Gastrocnemius medialis (tissue), 4 donors: ENCODE measurements around the gene ABCA12. TPM values are rescaled to one million over a fixed set of nuclear protein-coding genes. Genes with fewer than 3 reads are reported as not detected.

Experiments used
- ATAC-seq, 2 donors: fragments of 150-250 bp; one replicate each; pipeline ENCODE4 v1.9.1; 2016
- DNase-seq, 2 donors: peaks; one replicate each; pipeline ENCODE4 v3.0.0-alpha.2; 2019
- H3K27ac ChIP-seq, 4 donors: fragments of 200-600 bp; sonication (generic); 1 replicate in 1 of 4; 2 replicates in 3 of 4; pipeline ENCODE4 v1.5.1; 2016 to 2018; ENCODE audit warnings: mild to moderate bottlenecking in 2 of 4, moderate library complexity in 1 of 4
- H3K27me3 ChIP-seq, 3 donors: fragments of 200-600 bp; sonication (generic) in 2 of 3; 1 replicate in 1 of 3; 2 replicates in 2 of 3; pipeline versions ENCODE4 v1.5.1 to v1.6.0; 2016 to 2019; ENCODE audit warnings: mild to moderate bottlenecking in 1 of 3, moderate library complexity in 1 of 3
- H3K36me3 ChIP-seq, 2 donors: fragments of 200-600 bp; sonication (generic) in 1 of 2; one replicate each; pipeline ENCODE4 v1.5.1; 2017 to 2018
- H3K4me1 ChIP-seq, 2 donors: fragments of 200-600 bp; sonication (generic) in 1 of 2; one replicate each; pipeline ENCODE4 v1.5.1; 2016 to 2017; ENCODE audit warnings: mild to moderate bottlenecking in 2 of 2
- H3K4me3 ChIP-seq, 4 donors: fragments of 200-600 bp; sonication (generic) in 3 of 4; 1 replicate in 1 of 4; 2 replicates in 3 of 4; pipeline ENCODE4 v1.5.1; 2016 to 2019; ENCODE audit warnings: mild to moderate bottlenecking in 2 of 4
- H3K9me3 ChIP-seq, 3 donors: fragments of 200-600 bp; sonication (generic) in 2 of 3; 1 replicate in 1 of 3; 2 replicates in 2 of 3; pipeline ENCODE4 v1.5.1; 2016 to 2019
- CTCF ChIP-seq, 5 experiments: fragments of 450-650 bp in 3 of 5; fragments of 200-600 bp in 2 of 5; sonication (generic) in 2 of 5; IDR thresholded peaks in 4 of 5; conservative IDR thresholded peaks in 1 of 5; 1 replicate in 4 of 5; 2 replicates in 1 of 5; pipeline ENCODE4 v1.5.1; 2016 to 2019; ENCODE audit warnings: antibody characterized with exemption in 5 of 5, mild to moderate bottlenecking in 3 of 5, moderate library complexity in 3 of 5
- POLR2A ChIP-seq, 2 donors: fragments of 450-650 bp; IDR thresholded peaks; one replicate each; pipeline ENCODE4 v1.6.1; 2017; ENCODE audit warnings: antibody characterized with exemption in 2 of 2, mild to moderate bottlenecking in 2 of 2, moderate library complexity in 2 of 2
- in situ Hi-C, 4 donors: fragments of 200-750 bp; cut with MboI; loops; one replicate each; pipeline versions ENCODE4 v1.15.0 to v1.8.0; 2017; ENCODE audit warnings: low sequenced_read_pairs in 4 of 4
- intact Hi-C: fragments of 100-400 bp; cut with DNase I; formaldehyde crosslinking; loops from one replicate; pipeline ENCODE4 v1.15.1; 2023; ENCODE audit warnings: low total_unique reads
- total RNA-seq, 4 donors: library from RNA; depleted of rRNA; stranded (reverse); fragments of >200 nt; gene quantifications; one replicate each; pipeline versions ENCODE4 v1.1.0 to v1.2.3, GENCODE V29; 2016

The ABCA12 gene
- total RNA-seq, 4 donors from 2014 or later = not detected

- in situ Hi-C loops = no loop called here
- intact Hi-C loops = no loop called here
- Histone ChIP-seq H3K36me3 (no peaks in the 10 kb centered on the region), H3K4me3 (no peak overlapping the region), H3K4me1 (no peaks in the 10 kb centered on the region), H3K27me3 (no peaks in the 10 kb centered on the region), H3K27ac (no peak overlapping the region), H3K9me3 (no peaks in the 10 kb centered on the region)
- TF ChIP-seq POLR2A (IDR thresholded peaks at IDR 0.05) = no peak
- peak in 4 of 5 experiments; percentile 18 to 37 (median 35) for TF ChIP-seq CTCF (IDR thresholded peaks at IDR 0.05 in 4 of 5, conservative IDR thresholded peaks at IDR 0.05 in 1 of 5)
- no peak for DNase-seq
- ATAC-seq = no peak
These were observed 135.9 kb downstream of the ABCA12 start for GRCh38 chr2:215002500-215002899.

GRCh38 chr2:215000721-215001120 lies 137.7 kb downstream of the ABCA12 start:
- TF ChIP-seq CTCF (IDR thresholded peaks at IDR 0.05 in 4 of 5, conservative IDR thresholded peaks at IDR 0.05 in 1 of 5) = no peak
- no peak for TF ChIP-seq POLR2A (IDR thresholded peaks at IDR 0.05)
- Histone ChIP-seq H3K36me3 (no peaks in the 10 kb centered on the region), H3K27me3 (no peaks in the 10 kb centered on the region), H3K9me3 (no peaks in the 10 kb centered on the region), H3K4me1 (no peaks in the 10 kb centered on the region), H3K27ac (no peak overlapping the region), H3K4me3 (no peak overlapping the region)
- DNase-seq = no peak
- intact Hi-C loops = no loop called here
- ATAC-seq = no peak
- in situ Hi-C loops = no loop called here

GRCh38 chr2:214995926-214996670 lies 142.3 kb downstream of the ABCA12 start:
- Histone ChIP-seq H3K4me3 (no peak overlapping the region), H3K27me3 (no peaks in the 10 kb centered on the region), H3K36me3 (no peaks in the 10 kb centered on the region), H3K9me3 (no peaks in the 10 kb centered on the region), H3K4me1 (no peaks in the 10 kb centered on the region), H3K27ac (no peak overlapping the region)
- ATAC-seq = no peak
- intact Hi-C loops (no loop called here), in situ Hi-C loops (no loop called here)
- TF ChIP-seq POLR2A (IDR thresholded peaks at IDR 0.05) = no peak
- TF ChIP-seq CTCF (IDR thresholded peaks at IDR 0.05 in 4 of 5, conservative IDR thresholded peaks at IDR 0.05 in 1 of 5) = no peak
- no peak for DNase-seq

- no peak overlapping the region for H3K4me3 ChIP-seq
- H3K36me3 ChIP-seq = no peaks in the 10 kb centered on the region
- no peaks in the 10 kb centered on the region for H3K4me1 ChIP-seq
- no peak for TF ChIP-seq POLR2A (IDR thresholded peaks at IDR 0.05)
- no peak for TF ChIP-seq CTCF (IDR thresholded peaks at IDR 0.05 in 4 of 5, conservative IDR thresholded peaks at IDR 0.05 in 1 of 5)
- no peak overlapping the region for H3K27ac ChIP-seq
- no peak for DNase-seq
- H3K27me3 ChIP-seq = no peaks in the 10 kb centered on the region
- in situ Hi-C loops = no loop called here
- intact Hi-C loops = no loop called here
- ATAC-seq = no peak
- no peaks in the 10 kb centered on the region for H3K9me3 ChIP-seq
These were observed 143.0 kb downstream of the ABCA12 start for GRCh38 chr2:214995409-214995808.

- no peak overlapping the region for H3K4me3 ChIP-seq
- H3K4me1 ChIP-seq = no peaks in the 10 kb centered on the region
- H3K9me3 ChIP-seq = no peaks in the 10 kb centered on the region
- no peak for TF ChIP-seq POLR2A (IDR thresholded peaks at IDR 0.05)
- TF ChIP-seq CTCF (IDR thresholded peaks at IDR 0.05 in 4 of 5, conservative IDR thresholded peaks at IDR 0.05 in 1 of 5) = no peak
- intact Hi-C loops (no loop called here), in situ Hi-C loops (no loop called here)
- H3K27me3 ChIP-seq = no peaks in the 10 kb centered on the region
- H3K36me3 ChIP-seq = no peaks in the 10 kb centered on the region
- no peak for ATAC-seq
- H3K27ac ChIP-seq = no peak overlapping the region
- no peak for DNase-seq
These were observed 145.5 kb downstream of the ABCA12 start for GRCh38 chr2:214992911-214993310.
